Brain microvascular endothelial cell (primary cell): ENCODE measurements around the gene FPGS.

Source experiments
- DNase-seq: peaks from one replicate; pipeline ENCODE4 v3.0.0-alpha.2; 2020
- H3K27ac ChIP-seq: fragments of 250-450 bp; sonication (Bioruptor Pico); 2 replicates; pipeline ENCODE4 v1.5.1; 2020; ENCODE audit warnings: mild to moderate bottlenecking, moderate library complexity
- H3K27me3 ChIP-seq: fragments of 250-450 bp; sonication (Bioruptor Pico); replicated peaks from 2 replicates; pipeline ENCODE4 v1.5.1; 2020; ENCODE audit warnings: mild to moderate bottlenecking
- H3K36me3 ChIP-seq: fragments of 250-450 bp; sonication (Bioruptor Pico); replicated peaks from 2 replicates; pipeline ENCODE4 v1.5.1; 2020; ENCODE audit warnings: mild to moderate bottlenecking
- H3K4me3 ChIP-seq: 2 replicates; pipeline ENCODE4 v1.5.1; 2011; ENCODE audit warnings: low read depth, mild to moderate bottlenecking, control low read depth, low read length, moderate library complexity
- in situ Hi-C: cut with HindIII; loops from 2 replicates; pipeline ENCODE4 v1.10.0; 2017; ENCODE audit warnings: low sequenced_read_pairs, low pct_ligation_motif_present
- TF ChIP-seq, protein P1 (sequence below): IDR thresholded peaks from 2 replicates; pipeline ENCODE4 v1.5.1; 2011; ENCODE audit warnings: low read depth, mild to moderate bottlenecking, moderate library complexity, low read length, control low read depth, inconsistent platforms; ENCODE audit errors: missing control alignments

FPGS gene

DNA sequence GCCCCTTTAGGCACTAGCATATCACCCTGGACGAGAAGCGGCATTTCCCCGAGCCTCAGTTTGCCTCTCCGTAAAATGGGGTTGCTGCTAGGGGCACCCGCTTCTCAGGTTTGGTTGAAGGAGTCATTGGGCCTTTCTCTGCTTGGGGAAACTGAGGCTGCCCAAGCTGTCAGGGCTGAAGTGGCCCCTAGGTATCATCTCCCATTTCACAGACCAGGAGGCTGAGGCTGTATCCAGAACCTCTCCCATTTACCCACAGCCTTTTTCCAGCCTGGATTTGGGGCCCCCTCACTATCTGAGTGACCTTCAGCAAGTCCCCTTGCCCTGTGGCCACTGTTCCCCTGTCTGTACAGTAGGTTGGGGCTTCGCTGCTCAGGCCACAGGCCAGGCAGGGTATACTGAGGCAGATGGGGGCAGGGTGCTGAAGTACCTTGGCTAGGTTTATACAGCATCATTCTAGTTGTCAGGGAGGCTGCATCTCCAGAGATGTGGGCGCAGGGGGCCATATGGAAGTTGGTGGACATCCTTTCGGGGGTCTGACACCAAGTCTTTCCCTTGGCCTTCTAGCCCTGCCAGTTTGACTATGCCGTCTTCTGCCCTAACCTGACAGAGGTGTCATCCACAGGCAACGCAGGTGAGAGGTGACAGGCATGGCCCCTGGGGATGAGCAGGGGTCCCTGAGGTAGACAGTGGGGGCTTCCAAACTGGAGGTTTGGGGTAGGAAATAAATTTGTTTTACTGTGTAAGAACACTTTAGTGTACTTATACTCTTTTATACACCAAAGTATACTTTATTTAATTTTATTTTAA is 7.9 kb downstream of the FPGS start:
- Histone ChIP-seq H3K27ac (no peak overlapping the region), H3K36me3 (peaks cover 70% of the 10 kb centered on the region), H3K27me3 (no peaks in the 10 kb centered on the region), H3K4me3 (no peak overlapping the region)
- TF ChIP-seq, protein P1, sequence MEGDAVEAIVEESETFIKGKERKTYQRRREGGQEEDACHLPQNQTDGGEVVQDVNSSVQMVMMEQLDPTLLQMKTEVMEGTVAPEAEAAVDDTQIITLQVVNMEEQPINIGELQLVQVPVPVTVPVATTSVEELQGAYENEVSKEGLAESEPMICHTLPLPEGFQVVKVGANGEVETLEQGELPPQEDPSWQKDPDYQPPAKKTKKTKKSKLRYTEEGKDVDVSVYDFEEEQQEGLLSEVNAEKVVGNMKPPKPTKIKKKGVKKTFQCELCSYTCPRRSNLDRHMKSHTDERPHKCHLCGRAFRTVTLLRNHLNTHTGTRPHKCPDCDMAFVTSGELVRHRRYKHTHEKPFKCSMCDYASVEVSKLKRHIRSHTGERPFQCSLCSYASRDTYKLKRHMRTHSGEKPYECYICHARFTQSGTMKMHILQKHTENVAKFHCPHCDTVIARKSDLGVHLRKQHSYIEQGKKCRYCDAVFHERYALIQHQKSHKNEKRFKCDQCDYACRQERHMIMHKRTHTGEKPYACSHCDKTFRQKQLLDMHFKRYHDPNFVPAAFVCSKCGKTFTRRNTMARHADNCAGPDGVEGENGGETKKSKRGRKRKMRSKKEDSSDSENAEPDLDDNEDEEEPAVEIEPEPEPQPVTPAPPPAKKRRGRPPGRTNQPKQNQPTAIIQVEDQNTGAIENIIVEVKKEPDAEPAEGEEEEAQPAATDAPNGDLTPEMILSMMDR = no peak
- in situ Hi-C loops = no loop called here
- no peak for DNase-seq

DNA sequence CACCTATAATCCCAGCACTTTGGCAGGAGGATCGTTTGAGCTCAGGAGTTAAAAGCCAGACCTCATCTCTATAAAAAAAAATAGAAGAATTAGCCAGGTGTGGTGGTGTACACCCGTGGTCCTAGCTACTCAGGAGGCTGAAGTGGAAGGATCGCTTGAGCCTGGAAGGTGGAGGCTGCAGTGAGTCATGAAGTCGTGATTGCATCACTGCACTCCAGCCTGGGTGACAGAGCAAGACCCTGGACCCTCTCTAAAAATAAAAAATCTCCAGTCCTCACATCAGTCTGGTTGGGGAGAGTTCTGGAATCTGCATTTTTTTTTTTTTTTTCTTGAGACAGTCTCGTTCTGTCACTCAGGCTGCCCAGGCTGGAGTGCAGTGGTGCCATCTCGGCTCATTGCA is 9.3 kb downstream of the FPGS start:
- H3K36me3 ChIP-seq = peaks cover 66% of the 10 kb centered on the region
- H3K27ac ChIP-seq = no peak overlapping the region
- TF ChIP-seq, protein P1 = no peak
- H3K4me3 ChIP-seq = no peak overlapping the region
- DNase-seq = no peak
- in situ Hi-C loops = no loop called here
- H3K27me3 ChIP-seq = no peaks in the 10 kb centered on the region

DNA sequence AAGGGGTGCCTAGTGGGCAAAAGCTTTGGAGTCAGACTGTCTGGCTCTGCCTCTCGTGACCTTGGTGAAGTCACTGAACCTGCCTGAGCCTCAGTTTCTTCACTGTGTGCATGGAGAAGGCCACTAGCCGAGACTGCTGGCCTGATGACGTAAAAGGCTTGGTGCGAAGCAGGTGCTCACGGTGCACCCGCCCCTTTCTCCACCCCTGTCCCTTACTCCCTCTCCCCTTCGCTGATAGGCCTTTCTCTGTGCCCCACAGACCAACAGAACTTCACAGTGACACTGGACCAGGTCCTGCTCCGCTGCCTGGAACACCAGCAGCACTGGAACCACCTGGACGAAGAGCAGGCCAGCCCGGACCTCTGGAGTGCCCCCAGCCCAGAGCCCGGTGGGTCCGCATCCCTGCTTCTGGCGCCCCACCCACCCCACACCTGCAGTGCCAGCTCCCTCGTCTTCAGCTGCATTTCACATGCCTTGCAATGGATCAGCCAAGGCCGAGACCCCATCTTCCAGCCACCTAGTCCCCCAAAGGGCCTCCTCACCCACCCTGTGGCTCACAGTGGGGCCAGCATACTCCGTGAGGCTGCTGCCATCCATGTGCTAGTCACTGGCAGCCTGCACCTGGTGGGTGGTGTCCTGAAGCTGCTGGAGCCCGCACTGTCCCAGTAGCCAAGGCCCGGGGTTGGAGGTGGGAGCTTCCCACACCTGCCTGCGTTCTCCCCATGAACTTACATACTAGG is 10.4 kb downstream of the FPGS start:
- in situ Hi-C loops = no loop called here
- TF ChIP-seq, protein P1 = no peak
- peaks cover 68% of the 10 kb centered on the region for H3K36me3 ChIP-seq
- H3K27me3 ChIP-seq = no peaks in the 10 kb centered on the region
- H3K27ac ChIP-seq = no peak overlapping the region
- DNase-seq = no peak
- H3K4me3 ChIP-seq = no peak overlapping the region

DNA sequence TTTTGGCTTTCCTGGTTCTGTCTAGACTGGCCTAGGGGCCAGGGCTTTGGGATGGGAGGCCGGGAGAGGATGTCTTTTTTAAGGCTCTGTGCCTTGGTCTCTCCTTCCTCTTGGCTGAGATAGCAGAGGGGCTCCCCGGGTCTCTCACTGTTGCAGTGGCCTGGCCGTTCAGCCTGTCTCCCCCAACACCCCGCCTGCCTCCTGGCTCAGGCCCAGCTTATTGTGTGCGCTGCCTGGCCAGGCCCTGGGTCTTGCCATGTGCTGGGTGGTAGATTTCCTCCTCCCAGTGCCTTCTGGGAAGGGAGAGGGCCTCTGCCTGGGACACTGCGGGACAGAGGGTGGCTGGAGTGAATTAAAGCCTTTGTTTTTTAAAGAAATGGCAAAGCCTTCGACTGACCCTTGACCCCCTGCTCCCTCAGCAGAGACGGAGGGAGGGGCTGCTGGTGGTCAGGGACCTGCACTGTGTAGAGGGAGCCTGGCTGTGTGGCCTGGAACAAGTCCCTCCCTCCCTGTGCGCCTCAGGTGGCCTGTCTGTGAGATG is 11.1 kb downstream of the FPGS start:
- H3K27me3 ChIP-seq = no peaks in the 10 kb centered on the region
- DNase-seq = no peak
- H3K4me3 ChIP-seq = no peak overlapping the region
- in situ Hi-C loops = no loop called here
- H3K36me3 ChIP-seq = peaks cover 68% of the 10 kb centered on the region
- H3K27ac ChIP-seq = no peak overlapping the region
- TF ChIP-seq, protein P1 = no peak

DNA sequence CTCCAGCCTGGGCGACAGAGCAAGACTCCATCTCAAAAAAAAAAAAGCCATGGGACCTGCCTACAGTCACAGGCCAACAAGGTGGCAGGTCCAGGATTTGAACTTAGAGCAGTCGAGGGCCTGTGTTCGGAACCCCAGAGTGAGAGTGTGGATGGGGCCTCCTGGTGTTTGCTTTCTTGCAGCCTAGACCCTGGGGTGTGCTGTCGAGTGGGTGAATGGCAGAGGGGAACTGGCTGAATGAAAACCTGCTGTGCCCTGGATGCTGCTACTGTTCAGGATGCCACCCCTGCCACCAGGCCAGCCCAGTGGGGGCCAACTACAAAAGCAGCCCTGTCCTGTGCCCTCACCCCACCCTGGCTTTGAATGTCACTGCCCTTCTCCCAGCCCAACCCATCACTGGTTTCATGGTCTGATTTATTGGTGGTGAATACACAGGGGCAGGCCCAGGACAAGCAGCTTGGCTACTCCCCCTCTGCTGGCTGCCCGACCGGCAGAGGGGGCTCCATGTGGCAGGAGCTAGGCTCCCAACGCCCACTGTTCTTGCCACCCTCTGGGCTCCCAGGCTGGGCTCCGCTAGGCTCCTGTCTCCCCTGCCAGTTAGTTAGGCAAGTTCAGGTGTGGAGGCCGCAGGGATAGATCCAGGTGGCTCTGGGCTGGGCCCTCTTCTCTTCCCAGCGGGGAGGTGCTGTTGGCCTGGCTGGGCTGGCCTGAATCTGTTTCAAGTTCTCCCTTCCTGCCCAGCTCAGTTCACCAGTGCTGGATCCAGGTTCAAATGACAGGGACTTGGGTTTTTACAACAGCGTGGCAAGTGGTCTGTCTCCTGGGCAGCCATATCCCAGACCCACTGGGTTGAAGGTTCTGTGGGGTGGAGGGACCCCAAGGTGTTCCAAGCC is 12.2 kb downstream of the FPGS start:
- peaks cover 70% of the 10 kb centered on the region for H3K36me3 ChIP-seq
- TF ChIP-seq, protein P1 = peak; percentile 17

More for the DNA sequence above, 12.2 kb downstream of the FPGS start:
- no peak overlapping the region for H3K4me3 ChIP-seq
- no peaks in the 10 kb centered on the region for H3K27me3 ChIP-seq
- in situ Hi-C loops = no loop called here
- no peak overlapping the region for H3K27ac ChIP-seq
- no peak for DNase-seq
